GM12878 (cell line): ENCODE results near the gene DNMT3A. TPM values are rescaled to one million over a fixed set of nuclear protein-coding genes. Genes with fewer than 3 reads are reported as not detected.
A peak's percentile ranks its signal among the peaks of the same experiment; 100 is the strongest.

Experiments
- EED ChIP-seq: sonication (generic); IDR thresholded peaks from 2 replicates; pipeline ENCODE4 v1.6.1; 2016; ENCODE audit warnings: antibody characterized with exemption, low read depth
- IRF4 ChIP-seq: IDR thresholded peaks from 2 replicates; pipeline ENCODE4 v1.6.1; 2011; ENCODE audit warnings: low read depth, low read length
- MYB ChIP-seq: fragments of 150-350 bp; IDR thresholded peaks from 2 replicates; pipeline ENCODE4 v1.6.1; 2014; ENCODE audit warnings: mild to moderate bottlenecking, low read depth, low read length, borderline replicate concordance
- NBN ChIP-seq: fragments of 450-650 bp; IDR thresholded peaks from 2 replicates; pipeline ENCODE4 v1.6.1; 2016
- NRF1 ChIP-seq: conservative IDR thresholded peaks from 2 replicates; pipeline ENCODE4 v1.6.1; 2011; ENCODE audit warnings: mild to moderate bottlenecking, low read depth, low read length, improper control_type of control experiment
- POLR2A ChIP-seq: IDR thresholded peaks from 2 replicates; pipeline ENCODE4 v1.6.1; 2011; ENCODE audit warnings: low read depth, mild to moderate bottlenecking, low read length
- RUNX3 ChIP-seq: IDR thresholded peaks from 2 replicates; pipeline ENCODE4 v1.6.1; 2012; ENCODE audit warnings: low read length, inconsistent platforms
- SMAD5 ChIP-seq: IDR thresholded peaks from 2 replicates; pipeline ENCODE4 v1.6.1; 2016; ENCODE audit warnings: antibody characterized with exemption, low read depth
- ZSCAN29 ChIP-seq: fragments of 450-650 bp; IDR thresholded peaks from 2 replicates; pipeline ENCODE4 v1.6.1; 2017; ENCODE audit warnings: mild to moderate bottlenecking, moderate library complexity
- polyA plus RNA-seq, 11 experiments: library from polyadenylated mRNA; depleted of rRNA in 4 of 11; unstranded in 6 of 11; stranded (reverse) in 5 of 11; fragments of >200 nt; fragmentation: Nextera tagmentation in 4 of 11; fragmentation: Illumina TruSeq in 1 of 11; extraction: Ambion mirVana in 4 of 11; extraction: Trizol in 1 of 11; gene quantifications; 1 replicate in 1 of 11; 2 replicates in 10 of 11; pipeline versions ENCODE4 v1.2.1 to v1.2.3, GENCODE V29; 2011 to 2016; ENCODE audit warnings: inconsistent platforms in 2 of 11, missing spikeins in 2 of 11, low read depth in 1 of 11
- total RNA-seq, 4 experiments: library from RNA; depleted of rRNA in 3 of 4; stranded (reverse); fragments of >200 nt in 3 of 4; fragmentation: Illumina TruSeq in 1 of 4; extraction: Trizol in 1 of 4; gene quantifications; 2 replicates each; pipeline versions ENCODE4 v1.2.1 to v1.2.3, GENCODE V29; 2013 to 2021
- TF ChIP-seq, protein P1 (sequence below): fragments of 450-650 bp; IDR thresholded peaks from 2 replicates; pipeline ENCODE4 v1.6.1; 2018; ENCODE audit warnings: mild to moderate bottlenecking, low read depth, moderate library complexity; ENCODE audit not compliant: partially characterized antibody
- TF ChIP-seq, protein P2 (sequence below): fragments of 450-650 bp; conservative IDR thresholded peaks from 2 replicates; pipeline ENCODE4 v1.6.1; 2017; ENCODE audit warnings: mild to moderate bottlenecking, moderate library complexity
- TF ChIP-seq, protein P3 (sequence below): fragments of 150-350 bp; IDR thresholded peaks from 2 replicates; pipeline ENCODE4 v1.6.1; 2014; ENCODE audit warnings: mild to moderate bottlenecking, low read depth, low read length
- TF ChIP-seq, protein P4 (sequence below): IDR thresholded peaks from 2 replicates; pipeline ENCODE4 v1.6.1; 2012; ENCODE audit warnings: mild to moderate bottlenecking, low read depth, low read length
- TF ChIP-seq, protein P5 (sequence below): IDR thresholded peaks from 2 replicates; pipeline ENCODE4 v1.6.1; 2012; ENCODE audit warnings: low read length, inconsistent platforms
- TF ChIP-seq, protein P6 (sequence below): IDR thresholded peaks from 2 replicates; pipeline ENCODE4 v1.6.1; 2012; ENCODE audit warnings: low read depth, low read length, improper control_type of control experiment
- TF ChIP-seq, protein P7 (sequence below), 3 experiments: IDR thresholded peaks in 2 of 3; conservative IDR thresholded peaks in 1 of 3; 2 replicates each; pipeline ENCODE4 v1.5.1; 2011; ENCODE audit warnings: low read depth in 3 of 3, low read length in 3 of 3, mild to moderate bottlenecking in 3 of 3, control low read depth in 2 of 3, moderate library complexity in 2 of 3, inconsistent platforms in 1 of 3, mixed read lengths in 1 of 3; ENCODE audit not compliant: control insufficient read depth in 2 of 3, insufficient read depth in 1 of 3; ENCODE audit errors: extremely low read depth in 1 of 3

DNMT3A gene
- total and polyA plus RNA-seq, 10 of the 15 experiments (the other 5 are each of a cell fraction or from before 2014, with no cell fraction given), result 7.4 to 51.6 (median 17.4) TPM

DNA sequence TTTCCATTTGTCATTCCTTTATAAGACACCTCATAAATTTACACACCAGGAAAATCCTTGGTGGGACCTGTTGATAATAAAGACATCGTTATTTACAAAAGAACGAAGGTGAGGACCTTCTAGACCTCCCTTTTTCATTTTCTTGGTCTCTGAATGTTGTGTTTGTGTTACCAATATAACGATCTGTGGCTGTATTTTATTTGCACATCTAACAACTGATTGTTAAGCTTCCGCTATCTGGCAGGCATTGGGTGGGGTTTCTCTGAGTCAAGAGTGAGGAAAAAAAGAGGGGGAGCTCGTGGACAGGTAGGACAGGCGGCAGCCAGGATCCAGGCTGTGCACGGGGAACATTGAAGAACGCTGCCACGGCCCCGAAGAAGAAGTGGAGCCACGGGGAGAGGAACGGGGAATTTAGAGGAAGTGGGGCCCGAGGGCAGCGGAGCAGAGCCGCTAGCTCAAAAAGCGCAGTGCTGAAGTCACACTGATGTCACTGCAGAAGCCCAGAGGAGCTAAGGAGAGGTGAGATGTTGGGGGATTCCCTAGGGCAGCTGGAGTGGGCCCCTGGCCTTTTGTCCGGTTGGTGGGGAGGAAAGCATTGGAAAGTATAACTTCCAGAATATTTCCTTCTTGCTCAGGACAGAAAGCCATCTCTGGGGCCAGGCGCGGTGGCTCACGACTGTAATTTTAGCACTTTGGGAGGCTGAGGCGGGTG lies 20.9 kb upstream of the DNMT3A start (continued):
- TF ChIP-seq IRF4, result peak; percentile 75
- TF ChIP-seq, protein P1, sequence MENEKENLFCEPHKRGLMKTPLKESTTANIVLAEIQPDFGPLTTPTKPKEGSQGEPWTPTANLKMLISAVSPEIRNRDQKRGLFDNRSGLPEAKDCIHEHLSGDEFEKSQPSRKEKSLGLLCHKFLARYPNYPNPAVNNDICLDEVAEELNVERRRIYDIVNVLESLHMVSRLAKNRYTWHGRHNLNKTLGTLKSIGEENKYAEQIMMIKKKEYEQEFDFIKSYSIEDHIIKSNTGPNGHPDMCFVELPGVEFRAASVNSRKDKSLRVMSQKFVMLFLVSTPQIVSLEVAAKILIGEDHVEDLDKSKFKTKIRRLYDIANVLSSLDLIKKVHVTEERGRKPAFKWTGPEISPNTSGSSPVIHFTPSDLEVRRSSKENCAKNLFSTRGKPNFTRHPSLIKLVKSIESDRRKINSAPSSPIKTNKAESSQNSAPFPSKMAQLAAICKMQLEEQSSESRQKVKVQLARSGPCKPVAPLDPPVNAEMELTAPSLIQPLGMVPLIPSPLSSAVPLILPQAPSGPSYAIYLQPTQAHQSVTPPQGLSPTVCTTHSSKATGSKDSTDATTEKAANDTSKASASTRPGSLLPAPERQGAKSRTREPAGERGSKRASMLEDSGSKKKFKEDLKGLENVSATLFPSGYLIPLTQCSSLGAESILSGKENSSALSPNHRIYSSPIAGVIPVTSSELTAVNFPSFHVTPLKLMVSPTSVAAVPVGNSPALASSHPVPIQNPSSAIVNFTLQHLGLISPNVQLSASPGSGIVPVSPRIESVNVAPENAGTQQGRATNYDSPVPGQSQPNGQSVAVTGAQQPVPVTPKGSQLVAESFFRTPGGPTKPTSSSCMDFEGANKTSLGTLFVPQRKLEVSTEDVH, result peak; percentile 59
- peak; percentile 98 for TF ChIP-seq NBN
- peak; percentile 69; the same call in 1 of the 2 replicates for TF ChIP-seq POLR2A
- TF ChIP-seq, protein P2, sequence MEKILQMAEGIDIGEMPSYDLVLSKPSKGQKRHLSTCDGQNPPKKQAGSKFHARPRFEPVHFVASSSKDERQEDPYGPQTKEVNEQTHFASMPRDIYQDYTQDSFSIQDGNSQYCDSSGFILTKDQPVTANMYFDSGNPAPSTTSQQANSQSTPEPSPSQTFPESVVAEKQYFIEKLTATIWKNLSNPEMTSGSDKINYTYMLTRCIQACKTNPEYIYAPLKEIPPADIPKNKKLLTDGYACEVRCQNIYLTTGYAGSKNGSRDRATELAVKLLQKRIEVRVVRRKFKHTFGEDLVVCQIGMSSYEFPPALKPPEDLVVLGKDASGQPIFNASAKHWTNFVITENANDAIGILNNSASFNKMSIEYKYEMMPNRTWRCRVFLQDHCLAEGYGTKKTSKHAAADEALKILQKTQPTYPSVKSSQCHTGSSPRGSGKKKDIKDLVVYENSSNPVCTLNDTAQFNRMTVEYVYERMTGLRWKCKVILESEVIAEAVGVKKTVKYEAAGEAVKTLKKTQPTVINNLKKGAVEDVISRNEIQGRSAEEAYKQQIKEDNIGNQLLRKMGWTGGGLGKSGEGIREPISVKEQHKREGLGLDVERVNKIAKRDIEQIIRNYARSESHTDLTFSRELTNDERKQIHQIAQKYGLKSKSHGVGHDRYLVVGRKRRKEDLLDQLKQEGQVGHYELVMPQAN, result peak; percentile 21; the same call in 1 of the 2 replicates
- peak; percentile 94 for TF ChIP-seq EED
- no peak; the same call in 1 of the 2 replicates for TF ChIP-seq MYB
- TF ChIP-seq, protein P3, sequence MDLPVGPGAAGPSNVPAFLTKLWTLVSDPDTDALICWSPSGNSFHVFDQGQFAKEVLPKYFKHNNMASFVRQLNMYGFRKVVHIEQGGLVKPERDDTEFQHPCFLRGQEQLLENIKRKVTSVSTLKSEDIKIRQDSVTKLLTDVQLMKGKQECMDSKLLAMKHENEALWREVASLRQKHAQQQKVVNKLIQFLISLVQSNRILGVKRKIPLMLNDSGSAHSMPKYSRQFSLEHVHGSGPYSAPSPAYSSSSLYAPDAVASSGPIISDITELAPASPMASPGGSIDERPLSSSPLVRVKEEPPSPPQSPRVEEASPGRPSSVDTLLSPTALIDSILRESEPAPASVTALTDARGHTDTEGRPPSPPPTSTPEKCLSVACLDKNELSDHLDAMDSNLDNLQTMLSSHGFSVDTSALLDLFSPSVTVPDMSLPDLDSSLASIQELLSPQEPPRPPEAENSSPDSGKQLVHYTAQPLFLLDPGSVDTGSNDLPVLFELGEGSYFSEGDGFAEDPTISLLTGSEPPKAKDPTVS, result no peak
- TF ChIP-seq, protein P4, sequence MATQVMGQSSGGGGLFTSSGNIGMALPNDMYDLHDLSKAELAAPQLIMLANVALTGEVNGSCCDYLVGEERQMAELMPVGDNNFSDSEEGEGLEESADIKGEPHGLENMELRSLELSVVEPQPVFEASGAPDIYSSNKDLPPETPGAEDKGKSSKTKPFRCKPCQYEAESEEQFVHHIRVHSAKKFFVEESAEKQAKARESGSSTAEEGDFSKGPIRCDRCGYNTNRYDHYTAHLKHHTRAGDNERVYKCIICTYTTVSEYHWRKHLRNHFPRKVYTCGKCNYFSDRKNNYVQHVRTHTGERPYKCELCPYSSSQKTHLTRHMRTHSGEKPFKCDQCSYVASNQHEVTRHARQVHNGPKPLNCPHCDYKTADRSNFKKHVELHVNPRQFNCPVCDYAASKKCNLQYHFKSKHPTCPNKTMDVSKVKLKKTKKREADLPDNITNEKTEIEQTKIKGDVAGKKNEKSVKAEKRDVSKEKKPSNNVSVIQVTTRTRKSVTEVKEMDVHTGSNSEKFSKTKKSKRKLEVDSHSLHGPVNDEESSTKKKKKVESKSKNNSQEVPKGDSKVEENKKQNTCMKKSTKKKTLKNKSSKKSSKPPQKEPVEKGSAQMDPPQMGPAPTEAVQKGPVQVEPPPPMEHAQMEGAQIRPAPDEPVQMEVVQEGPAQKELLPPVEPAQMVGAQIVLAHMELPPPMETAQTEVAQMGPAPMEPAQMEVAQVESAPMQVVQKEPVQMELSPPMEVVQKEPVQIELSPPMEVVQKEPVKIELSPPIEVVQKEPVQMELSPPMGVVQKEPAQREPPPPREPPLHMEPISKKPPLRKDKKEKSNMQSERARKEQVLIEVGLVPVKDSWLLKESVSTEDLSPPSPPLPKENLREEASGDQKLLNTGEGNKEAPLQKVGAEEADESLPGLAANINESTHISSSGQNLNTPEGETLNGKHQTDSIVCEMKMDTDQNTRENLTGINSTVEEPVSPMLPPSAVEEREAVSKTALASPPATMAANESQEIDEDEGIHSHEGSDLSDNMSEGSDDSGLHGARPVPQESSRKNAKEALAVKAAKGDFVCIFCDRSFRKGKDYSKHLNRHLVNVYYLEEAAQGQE, result 0 out of 2 replicates have a peak, but pooled peaks have one; percentile 37
- TF ChIP-seq, protein P5, sequence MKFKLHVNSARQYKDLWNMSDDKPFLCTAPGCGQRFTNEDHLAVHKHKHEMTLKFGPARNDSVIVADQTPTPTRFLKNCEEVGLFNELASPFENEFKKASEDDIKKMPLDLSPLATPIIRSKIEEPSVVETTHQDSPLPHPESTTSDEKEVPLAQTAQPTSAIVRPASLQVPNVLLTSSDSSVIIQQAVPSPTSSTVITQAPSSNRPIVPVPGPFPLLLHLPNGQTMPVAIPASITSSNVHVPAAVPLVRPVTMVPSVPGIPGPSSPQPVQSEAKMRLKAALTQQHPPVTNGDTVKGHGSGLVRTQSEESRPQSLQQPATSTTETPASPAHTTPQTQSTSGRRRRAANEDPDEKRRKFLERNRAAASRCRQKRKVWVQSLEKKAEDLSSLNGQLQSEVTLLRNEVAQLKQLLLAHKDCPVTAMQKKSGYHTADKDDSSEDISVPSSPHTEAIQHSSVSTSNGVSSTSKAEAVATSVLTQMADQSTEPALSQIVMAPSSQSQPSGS, result peak; percentile 66; the same call in 1 of the 2 replicates
- TF ChIP-seq SMAD5, result no peak
- no peak for TF ChIP-seq NRF1
- no peak for TF ChIP-seq ZSCAN29
- peak; percentile 57 for TF ChIP-seq RUNX3
- TF ChIP-seq, protein P6, sequence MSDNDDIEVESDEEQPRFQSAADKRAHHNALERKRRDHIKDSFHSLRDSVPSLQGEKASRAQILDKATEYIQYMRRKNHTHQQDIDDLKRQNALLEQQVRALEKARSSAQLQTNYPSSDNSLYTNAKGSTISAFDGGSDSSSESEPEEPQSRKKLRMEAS, result no peak
- TF ChIP-seq, protein P7, sequence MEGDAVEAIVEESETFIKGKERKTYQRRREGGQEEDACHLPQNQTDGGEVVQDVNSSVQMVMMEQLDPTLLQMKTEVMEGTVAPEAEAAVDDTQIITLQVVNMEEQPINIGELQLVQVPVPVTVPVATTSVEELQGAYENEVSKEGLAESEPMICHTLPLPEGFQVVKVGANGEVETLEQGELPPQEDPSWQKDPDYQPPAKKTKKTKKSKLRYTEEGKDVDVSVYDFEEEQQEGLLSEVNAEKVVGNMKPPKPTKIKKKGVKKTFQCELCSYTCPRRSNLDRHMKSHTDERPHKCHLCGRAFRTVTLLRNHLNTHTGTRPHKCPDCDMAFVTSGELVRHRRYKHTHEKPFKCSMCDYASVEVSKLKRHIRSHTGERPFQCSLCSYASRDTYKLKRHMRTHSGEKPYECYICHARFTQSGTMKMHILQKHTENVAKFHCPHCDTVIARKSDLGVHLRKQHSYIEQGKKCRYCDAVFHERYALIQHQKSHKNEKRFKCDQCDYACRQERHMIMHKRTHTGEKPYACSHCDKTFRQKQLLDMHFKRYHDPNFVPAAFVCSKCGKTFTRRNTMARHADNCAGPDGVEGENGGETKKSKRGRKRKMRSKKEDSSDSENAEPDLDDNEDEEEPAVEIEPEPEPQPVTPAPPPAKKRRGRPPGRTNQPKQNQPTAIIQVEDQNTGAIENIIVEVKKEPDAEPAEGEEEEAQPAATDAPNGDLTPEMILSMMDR (IDR thresholded peaks at IDR 0.05 in 2 of 3, conservative IDR thresholded peaks at IDR 0.05 in 1 of 3; ENCODE audit: control insufficient read depth in 2 of 3, extremely low read depth in 1 of 3, insufficient read depth in 1 of 3, low read depth in 3 of 3, low read length in 3 of 3), result no peak
